CD4-positive, alpha-beta T cell (primary cell): Measurements from ENCODE around the gene AP3S2. TPM values are rescaled to one million over a fixed set of nuclear protein-coding genes. Genes with fewer than 3 reads are reported as not detected.

Source experiments
- ATAC-seq: fragments of 200-7000 bp; cut with Tn5 transposase; one replicate; pipeline ENCODE4 v1.10.0; 2022; ENCODE audit warnings: mild to moderate bottlenecking; ENCODE audit not compliant: poor library complexity
- CTCF ChIA-PET: fragments of 350-600 bp; sonication (Branson Sonifier 250); formaldehyde crosslinking; loops from one replicate; lab custom pipeline; 2021; ENCODE audit warnings: antibody characterized with exemption, inconsistent platforms; lab: Charles Lee
- POLR2A ChIA-PET: fragments of 350-600 bp; sonication (Branson Sonifier 250); formaldehyde crosslinking; loops from one replicate; lab custom pipeline; 2021; ENCODE audit warnings: antibody characterized with exemption, inconsistent platforms; lab: Charles Lee
- DNase-seq, 14 experiments: peaks; one replicate each; pipeline ENCODE4 v3.0.0-alpha.2; 2013 to 2020; ENCODE audit warnings: mixed read lengths in 2 of 14
- H3K27ac ChIP-seq, 2 donors: one replicate each; pipeline versions ENCODE4 v1.5.1 to v1.7.0; 2013; ENCODE audit warnings: low read length in 2 of 2, low read depth in 1 of 2, mild to moderate bottlenecking in 1 of 2
- H3K27me3 ChIP-seq, 2 experiments: 1 replicate in 1 of 2; 2 replicates in 1 of 2; pipeline versions ENCODE4 v1.6.1 to v1.7.0; 2013; ENCODE audit warnings: low read length in 2 of 2, control low read depth in 1 of 2, mild to moderate bottlenecking in 1 of 2, moderate library complexity in 1 of 2; ENCODE audit not compliant: insufficient read depth in 2 of 2, control insufficient read depth in 1 of 2
- H3K36me3 ChIP-seq: one replicate; pipeline ENCODE4 v1.6.1; 2013; ENCODE audit warnings: low read length, control low read depth; ENCODE audit not compliant: insufficient read depth
- H3K4me1 ChIP-seq: one replicate; pipeline ENCODE4 v1.6.1; 2013; ENCODE audit warnings: low read length, control low read depth; ENCODE audit not compliant: insufficient read depth
- H3K4me3 ChIP-seq: one replicate; pipeline ENCODE4 v1.5.1; 2013; ENCODE audit warnings: mild to moderate bottlenecking, low read length, moderate library complexity
- H3K9me3 ChIP-seq, 2 experiments: 1 replicate in 1 of 2; 2 replicates in 1 of 2; pipeline versions ENCODE4 v1.6.1 to v1.7.0; 2013; ENCODE audit warnings: low read length in 2 of 2, mild to moderate bottlenecking in 2 of 2, control low read depth in 1 of 2, moderate library complexity in 1 of 2; ENCODE audit not compliant: control insufficient read depth in 1 of 2, insufficient read depth in 1 of 2
- H3K27ac Mint-ChIP-seq: one replicate; pipeline ENCODE4 v1.8.0; 2020; ENCODE audit warnings: mixed read lengths
- H3K27me3 Mint-ChIP-seq: one replicate; pipeline ENCODE4 v1.8.0; 2021; ENCODE audit warnings: mixed read lengths
- H3K36me3 Mint-ChIP-seq: one replicate; pipeline ENCODE4 v1.8.0; 2021; ENCODE audit warnings: low read depth, mixed read lengths
- H3K4me1 Mint-ChIP-seq: one replicate; pipeline ENCODE4 v1.8.0; 2021; ENCODE audit warnings: low read depth, mixed read lengths
- H3K4me3 Mint-ChIP-seq: one replicate; pipeline ENCODE4 v1.8.0; 2020; ENCODE audit warnings: mild to moderate bottlenecking, mixed read lengths
- H3K9me3 Mint-ChIP-seq: one replicate; pipeline ENCODE4 v1.8.0; 2020; ENCODE audit warnings: mixed read lengths
- CTCF ChIP-seq: fragments of 200-600 bp; IDR thresholded peaks from one replicate; pipeline ENCODE4 v1.8.0; 2022; ENCODE audit warnings: antibody characterized with exemption, mild to moderate bottlenecking
- intact Hi-C, 2 experiments: fragments of 100-400 bp; cut with DNase I in 1 of 2; cut with micrococcal nuclease in 1 of 2; formaldehyde crosslinking; loops; one replicate each; pipeline versions ENCODE4 v1.15.1 to v1.9.0; 2023 to 2025; cut with DNase I, micrococcal nuclease
- total RNA-seq, 174 experiments: library from RNA in 2 of 174; stranded (reverse) in 2 of 174; gene quantifications; one replicate each; pipeline ENCODE4 v1.2.3 and lab custom pipeline; 2021 to 2026

Gene AP3S2
- total RNA-seq, 2 experiments from 2014 or later, result 18.9 to 20.5 TPM

- Mint-ChIP-seq H3K27ac (no peak overlapping the region), H3K9me3 (no peaks in the 10 kb centered on the region), H3K27me3 (peaks cover 17% of the 10 kb centered on the region), H3K4me1 (no peaks in the 10 kb centered on the region), H3K36me3 (no peaks in the 10 kb centered on the region), H3K4me3 (no peak overlapping the region)
- CTCF ChIA-PET, result no interaction called here
- no peak overlapping the region for H3K27ac ChIP-seq
- no peak overlapping the region for H3K4me3 ChIP-seq
- no peaks in the 10 kb centered on the region for H3K4me1 ChIP-seq
- DNase-seq (peak in 1 of 14 experiments; percentile 11), ATAC-seq (no peak)
- no peak for TF ChIP-seq CTCF
- H3K36me3 ChIP-seq, result no peaks in the 10 kb centered on the region
- H3K9me3 ChIP-seq, result peaks cover 0 to 6% of the 10 kb centered on the region in 2 experiments
- POLR2A ChIA-PET, result no interaction called here
- H3K27me3 ChIP-seq, result no peaks in the 10 kb centered on the region
- intact Hi-C loops, result no loop called here
These were observed 90.6 kb downstream of the AP3S2 start for GRCh38 chr15:89802986-89803824.

DNA sequence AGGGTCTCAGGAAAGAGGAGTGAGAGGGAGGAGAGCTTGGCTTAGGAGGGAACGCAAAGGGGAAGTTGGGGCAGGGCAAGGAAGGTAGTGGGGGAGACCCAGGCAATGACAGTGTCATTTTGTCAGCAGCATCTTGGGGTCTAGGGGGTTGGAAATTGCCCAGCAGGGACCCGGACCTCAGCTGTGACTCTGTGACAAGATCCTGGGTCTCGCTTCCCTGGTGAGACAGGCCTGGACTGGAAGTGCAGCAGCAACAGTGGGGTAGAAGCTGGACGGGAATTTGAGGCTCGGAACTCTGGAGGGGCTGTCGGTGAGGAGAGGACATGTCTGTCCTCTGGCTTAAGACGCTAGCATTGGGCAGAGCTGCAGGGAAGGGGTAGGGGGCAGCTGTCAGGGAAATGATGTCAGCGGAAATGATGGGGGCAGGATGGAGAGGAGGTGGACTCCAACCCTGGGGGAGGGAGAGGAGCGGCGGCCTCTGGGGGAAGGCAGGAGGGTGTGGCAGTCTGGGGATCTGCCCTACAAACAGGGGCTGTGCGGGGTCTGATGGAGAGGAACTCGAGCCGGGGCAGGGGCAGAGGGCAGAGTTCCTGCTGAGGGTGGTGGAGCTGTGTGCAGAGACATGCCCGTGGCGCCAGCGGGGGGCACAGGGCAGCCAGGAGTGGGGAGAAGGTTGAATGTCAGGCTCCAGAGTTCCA is 91.4 kb downstream of the AP3S2 start:
- ATAC-seq (no peak), DNase-seq (no peak)
- H3K36me3 ChIP-seq, result no peaks in the 10 kb centered on the region
- ChIA-PET POLR2A (no interaction called here), CTCF (no interaction called here)
- Mint-ChIP-seq H3K36me3 (no peaks in the 10 kb centered on the region), H3K4me3 (no peak overlapping the region), H3K27ac (no peak overlapping the region), H3K9me3 (no peaks in the 10 kb centered on the region), H3K4me1 (no peaks in the 10 kb centered on the region), H3K27me3 (peaks cover 17% of the 10 kb centered on the region)
- no peaks in the 10 kb centered on the region for H3K27me3 ChIP-seq
- intact Hi-C loops, result no loop called here
- TF ChIP-seq CTCF, result no peak
- no peaks in the 10 kb centered on the region for H3K4me1 ChIP-seq
- H3K9me3 ChIP-seq, result peaks cover 0 to 6% of the 10 kb centered on the region in 2 experiments
- H3K27ac ChIP-seq, result no peak overlapping the region
- H3K4me3 ChIP-seq, result no peak overlapping the region

DNA sequence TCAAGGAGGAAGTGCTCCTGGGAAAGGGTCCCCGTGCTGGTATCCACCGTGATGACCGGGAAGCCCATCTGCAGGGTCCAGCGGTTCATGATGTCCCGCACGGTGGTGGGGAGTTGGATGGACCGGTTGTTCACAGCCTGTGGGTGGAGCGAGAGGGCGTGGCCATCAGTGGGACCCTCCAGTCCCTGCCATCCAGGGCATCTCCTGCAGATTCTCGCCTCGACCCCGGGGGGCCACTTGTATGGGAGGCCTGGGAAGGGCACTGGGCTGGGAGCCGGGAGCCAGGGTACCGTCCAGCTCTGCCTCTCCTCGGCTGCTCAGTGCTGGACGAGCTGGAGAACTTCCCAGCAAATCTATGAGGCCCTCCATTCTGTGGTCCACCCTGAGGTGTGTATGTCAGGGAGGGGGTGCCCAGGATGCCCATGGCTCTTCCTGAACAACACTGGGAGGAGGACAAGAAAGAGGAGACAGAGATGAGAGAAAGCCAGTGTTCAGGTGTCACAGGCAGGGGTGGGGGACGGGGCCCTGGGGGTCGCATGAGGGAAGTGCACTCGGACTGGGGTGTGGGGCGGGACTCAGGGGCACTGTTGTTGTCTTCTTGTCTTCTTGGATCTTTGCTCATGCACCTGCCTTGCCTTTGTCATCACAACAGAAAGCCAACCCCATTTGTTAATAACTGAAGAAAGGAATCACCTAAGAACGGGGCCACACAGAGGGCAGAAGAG is 92.2 kb downstream of the AP3S2 start:
- Histone ChIP-seq H3K27ac (no peak overlapping the region), H3K36me3 (no peaks in the 10 kb centered on the region), H3K27me3 (no peaks in the 10 kb centered on the region), H3K9me3 (peaks cover 0 to 12% of the 10 kb centered on the region in 2 experiments), H3K4me3 (no peak overlapping the region), H3K4me1 (no peaks in the 10 kb centered on the region)
- H3K36me3 Mint-ChIP-seq, result no peaks in the 10 kb centered on the region
- DNase-seq (peak in 1 of 14 experiments; percentile 14), ATAC-seq (no peak)
- H3K4me1 Mint-ChIP-seq, result no peaks in the 10 kb centered on the region
- H3K4me3 Mint-ChIP-seq, result no peak overlapping the region
- intact Hi-C loops, result no loop called here
- POLR2A ChIA-PET, result no interaction called here
- peaks cover 17% of the 10 kb centered on the region for H3K27me3 Mint-ChIP-seq
- CTCF ChIA-PET, result no interaction called here
- TF ChIP-seq CTCF, result no peak
- H3K9me3 Mint-ChIP-seq, result no peaks in the 10 kb centered on the region
- no peak overlapping the region for H3K27ac Mint-ChIP-seq
